Activated T-cell treated with anti-CD3 and anti-CD28 coated beads for 48 hours (primary cell): ENCODE results near the gene SRD5A2.
"Not testable (repeated sequence)": the region's sequence is repeated elsewhere in the genome, so short reads cannot be mapped to it uniquely, and the experiment has no call there.

Source experiments
- DNase-seq: peaks from one replicate; pipeline ENCODE4 v3.0.0-alpha.2; 2020; ENCODE audit warnings: low read depth

SRD5A2 gene

GRCh38 chr2:31533036-31533435 lies 47.7 kb downstream of the SRD5A2 start:
- no peak for DNase-seq

DNA sequence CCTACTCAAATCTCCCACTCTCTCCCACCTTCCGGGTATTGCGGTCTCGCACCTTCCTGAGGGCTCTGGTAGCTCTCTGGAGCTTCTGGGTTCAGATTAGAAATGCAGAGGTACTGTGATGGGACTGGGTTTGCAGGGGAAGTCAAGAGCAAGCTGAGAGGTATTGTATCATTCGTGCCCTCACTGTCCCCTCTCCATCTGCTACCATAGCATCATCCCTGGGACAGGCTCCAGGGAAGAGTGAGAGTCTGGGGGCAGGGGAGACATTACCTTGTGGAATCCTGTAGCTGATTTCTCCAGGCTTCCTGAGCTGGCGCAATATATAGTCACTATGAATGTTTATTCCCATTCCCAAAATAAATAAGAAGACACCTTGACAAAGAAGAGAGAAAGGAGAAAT lies 49.6 kb downstream of the SRD5A2 start:
- DNase-seq, result no peak

DNA sequence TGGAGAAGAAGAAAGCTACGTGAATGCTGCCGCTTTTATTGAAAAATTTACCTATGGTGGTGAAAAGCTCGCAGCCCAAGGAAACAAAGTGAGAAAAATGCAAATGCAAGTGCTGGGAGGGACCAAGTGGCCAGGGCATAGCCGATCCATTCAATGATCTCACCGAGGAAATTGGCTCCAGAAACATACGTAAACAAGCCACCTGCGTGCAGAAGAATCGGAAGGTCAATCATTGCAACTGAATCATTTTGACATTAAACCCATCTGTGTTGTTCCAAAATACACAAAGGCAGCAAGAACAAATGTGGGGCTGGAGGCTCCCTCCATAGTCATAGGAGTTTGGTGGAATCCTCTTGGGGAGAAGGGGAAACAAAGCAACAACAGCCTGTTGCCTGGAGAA lies 51.5 kb downstream of the SRD5A2 start:
- no peak for DNase-seq

DNA sequence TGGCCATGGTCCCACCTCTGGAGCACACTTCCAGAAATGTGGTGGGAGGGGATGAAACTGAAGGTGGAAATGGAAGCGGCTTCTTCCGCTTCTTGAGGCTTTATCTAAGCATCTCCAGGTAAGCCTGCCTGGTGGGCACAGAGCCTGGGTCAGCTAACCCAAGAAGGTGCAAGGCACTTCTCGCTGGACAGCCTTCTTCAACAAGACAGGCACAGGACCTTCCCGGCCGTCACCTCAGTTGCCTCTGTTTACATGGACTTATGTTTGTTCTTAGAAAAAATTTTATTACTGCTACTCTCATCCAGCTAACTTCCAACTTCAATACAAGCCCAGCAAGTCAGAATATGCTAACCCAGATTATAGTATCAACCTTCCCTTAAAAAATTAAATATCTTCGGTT lies 51.9 kb downstream of the SRD5A2 start:
- no peak for DNase-seq

DNA sequence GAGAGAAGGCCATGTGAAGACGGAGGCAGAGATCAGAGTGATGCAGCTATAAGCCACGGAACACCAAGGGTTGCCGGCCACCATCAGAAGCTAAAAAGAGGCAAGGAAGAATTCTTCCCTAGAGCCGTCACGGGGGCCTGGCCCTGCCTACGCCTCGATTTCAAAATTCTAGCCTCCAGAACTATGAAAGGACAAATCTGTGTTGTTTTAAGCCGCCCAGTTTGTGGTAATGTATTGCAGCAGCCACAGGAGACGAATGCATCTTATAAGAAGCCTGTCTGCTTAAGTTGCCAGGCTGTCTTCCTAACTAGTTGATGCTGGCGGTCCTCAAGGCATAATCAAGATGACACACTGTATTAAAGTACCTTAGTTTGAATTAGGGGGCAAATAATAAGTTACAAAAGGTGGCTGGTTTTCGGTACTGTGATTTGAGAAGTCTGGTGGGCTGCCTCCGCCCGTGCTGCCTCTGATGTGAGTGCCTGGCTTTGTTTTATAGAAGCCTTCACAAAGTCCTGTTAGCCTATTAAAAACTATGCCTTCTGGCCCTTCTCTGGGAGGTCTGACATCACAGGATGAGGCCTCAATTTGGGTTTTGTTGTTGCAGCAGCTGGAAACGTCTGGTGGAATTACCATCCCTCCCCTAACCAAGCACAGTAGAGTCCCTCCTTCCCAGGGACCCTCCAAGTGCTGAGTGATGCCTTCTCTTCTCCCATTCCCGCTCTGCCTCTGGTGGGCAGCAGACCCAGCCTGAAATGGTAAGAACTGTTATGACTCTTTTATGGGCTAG lies 53.6 kb downstream of the SRD5A2 start:
- DNase-seq, result no peak

DNA sequence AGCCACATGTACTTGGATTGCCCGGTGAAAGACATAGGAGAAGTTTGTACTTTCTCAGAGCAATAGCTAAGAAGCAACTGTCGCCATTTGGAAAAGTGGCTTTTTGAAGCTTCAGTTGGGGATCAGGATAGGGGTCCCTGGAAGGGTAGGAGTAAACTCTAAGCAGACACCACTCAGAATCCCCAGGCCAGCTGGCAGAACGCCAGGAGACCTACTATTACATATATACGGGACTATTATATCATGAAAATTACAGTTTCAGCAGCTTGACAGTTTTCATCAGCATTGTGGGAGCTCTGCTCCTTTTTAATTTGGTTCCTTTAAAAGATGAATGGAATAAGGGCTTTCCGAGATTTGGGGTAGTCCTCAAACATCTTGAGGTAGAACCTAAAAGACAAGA lies 54.9 kb downstream of the SRD5A2 start:
- no peak for DNase-seq

DNA sequence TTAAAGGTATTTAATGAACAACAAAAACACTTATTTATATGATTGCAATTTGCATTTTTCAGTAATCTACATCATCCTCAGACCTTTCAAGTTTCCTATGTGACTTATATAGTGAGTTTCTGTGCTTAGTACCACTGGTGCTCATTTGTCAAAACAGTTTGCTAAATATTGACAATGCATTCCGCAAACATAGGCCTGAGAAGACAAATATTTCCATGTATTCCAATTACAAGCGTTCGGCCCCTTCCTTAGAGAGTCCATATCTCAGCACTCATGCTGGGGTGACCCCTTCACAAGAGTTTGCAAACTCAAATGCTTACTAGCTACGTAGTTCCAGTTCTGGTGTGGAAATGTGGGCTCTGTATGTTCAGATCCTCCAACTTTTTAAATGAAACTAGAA lies 56.1 kb downstream of the SRD5A2 start:
- no peak for DNase-seq

- peak; percentile 14 for DNase-seq
Measured at GRCh38 chr2:31523871-31524492, 56.8 kb downstream of the SRD5A2 start.

DNA sequence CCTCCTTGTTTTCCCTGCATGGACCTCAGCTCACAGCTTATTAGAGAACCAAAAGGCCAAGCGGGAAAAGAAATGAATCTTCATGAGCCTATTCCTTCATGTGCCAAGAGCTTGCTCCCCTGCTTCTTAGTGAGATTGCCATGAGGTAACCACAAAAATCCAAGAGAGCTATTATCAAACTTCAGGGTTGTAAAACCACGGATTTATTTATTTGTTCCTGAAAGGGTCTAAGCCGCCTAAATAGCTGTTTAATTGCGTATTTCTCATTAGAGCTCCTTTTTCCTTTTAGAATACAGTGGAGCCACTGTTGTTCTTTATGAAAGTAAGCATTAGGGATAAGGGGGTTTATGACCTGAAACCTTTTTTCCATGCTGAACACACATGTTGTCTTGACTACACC lies 58.0 kb downstream of the SRD5A2 start:
- no peak for DNase-seq

DNA sequence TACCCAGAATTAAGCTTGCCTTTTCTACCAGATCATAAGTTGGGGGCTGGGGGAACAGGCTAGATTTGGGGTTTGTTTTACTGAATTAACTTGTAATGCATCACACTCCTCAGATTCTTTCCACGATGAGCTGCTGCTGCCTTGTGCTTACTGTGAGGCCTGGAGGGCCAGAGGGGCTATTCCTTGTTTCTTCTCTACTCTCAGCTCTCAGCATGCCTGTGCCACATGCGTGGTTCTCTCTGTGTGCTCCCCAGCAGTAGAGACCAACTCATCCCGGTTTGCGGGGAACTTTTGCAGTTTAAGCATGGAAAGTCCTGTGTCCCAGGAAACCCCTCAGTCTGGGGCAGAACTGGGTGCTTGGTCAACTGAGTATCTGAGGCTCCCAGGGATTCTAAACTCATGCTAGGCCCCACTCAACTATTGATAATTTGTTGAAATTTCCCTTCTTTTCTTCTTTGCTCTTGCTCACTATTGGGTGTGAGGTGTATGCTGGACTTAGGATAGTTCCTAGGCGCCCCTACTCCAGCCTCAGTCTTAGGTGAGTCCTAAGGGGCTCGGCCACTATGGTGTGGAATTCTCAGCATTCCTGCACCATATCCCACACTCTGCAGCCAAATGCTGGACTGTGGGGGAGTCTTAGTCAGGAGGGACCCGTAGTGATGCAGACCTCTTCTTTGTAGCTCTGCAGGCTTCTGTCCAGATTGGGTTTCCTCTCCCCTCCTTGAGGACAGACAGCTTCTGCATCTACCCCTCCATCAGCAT lies 63.1 kb downstream of the SRD5A2 start:
- no peak for DNase-seq

- DNase-seq, result no peak
Measured at GRCh38 chr2:31515586-31515985, 65.2 kb downstream of the SRD5A2 start.

- DNase-seq, result no peak
Measured at GRCh38 chr2:31513553-31513952, 67.2 kb downstream of the SRD5A2 start.

DNA sequence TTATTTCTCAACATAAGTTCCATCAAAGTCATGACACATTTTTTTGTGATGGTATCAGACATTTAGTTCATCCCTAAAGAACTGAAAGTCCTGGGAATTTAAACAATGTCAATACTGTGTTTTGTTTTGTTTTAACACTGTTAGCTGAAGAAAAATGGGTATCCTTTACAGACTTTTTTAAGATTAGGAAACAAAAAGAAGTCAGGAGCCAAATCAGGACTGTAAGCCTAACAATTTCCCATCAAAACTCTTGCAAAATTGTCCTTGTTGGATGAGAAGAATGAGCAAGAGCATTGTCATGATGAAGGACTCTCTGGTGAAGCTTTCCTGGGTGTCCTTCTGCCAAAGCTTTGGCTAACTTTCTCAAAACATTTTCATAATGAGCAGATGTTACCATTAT lies 69.4 kb downstream of the SRD5A2 start:
- no peak for DNase-seq

- DNase-seq, result no peak
Measured at GRCh38 chr2:31505111-31505510, 75.6 kb downstream of the SRD5A2 start.

GRCh38 chr2:31504311-31504710 lies 76.4 kb downstream of the SRD5A2 start:
- DNase-seq, result no peak

DNA sequence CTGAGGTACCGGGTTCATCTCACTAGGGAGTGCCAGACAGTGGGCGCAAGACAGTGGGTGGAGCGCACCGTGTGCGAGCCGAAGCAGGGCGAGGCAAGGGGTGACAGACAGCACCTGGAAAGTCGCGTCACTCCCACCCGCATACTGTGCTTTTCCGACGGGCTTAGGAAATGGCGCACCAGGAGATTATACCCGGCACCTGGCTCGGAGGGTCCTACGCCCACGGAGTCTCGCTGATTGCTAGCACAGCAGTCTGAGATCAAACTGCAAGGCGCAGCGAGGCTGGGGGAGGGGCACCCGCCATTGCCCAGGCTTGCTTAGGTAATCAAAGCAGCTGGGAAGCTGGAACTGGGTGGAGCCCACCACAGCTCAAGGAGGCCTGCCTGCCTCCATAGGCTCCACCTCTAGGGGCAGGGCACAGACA lies 84.3 kb downstream of the SRD5A2 start:
- DNase-seq, result not testable (repeated sequence)

DNA sequence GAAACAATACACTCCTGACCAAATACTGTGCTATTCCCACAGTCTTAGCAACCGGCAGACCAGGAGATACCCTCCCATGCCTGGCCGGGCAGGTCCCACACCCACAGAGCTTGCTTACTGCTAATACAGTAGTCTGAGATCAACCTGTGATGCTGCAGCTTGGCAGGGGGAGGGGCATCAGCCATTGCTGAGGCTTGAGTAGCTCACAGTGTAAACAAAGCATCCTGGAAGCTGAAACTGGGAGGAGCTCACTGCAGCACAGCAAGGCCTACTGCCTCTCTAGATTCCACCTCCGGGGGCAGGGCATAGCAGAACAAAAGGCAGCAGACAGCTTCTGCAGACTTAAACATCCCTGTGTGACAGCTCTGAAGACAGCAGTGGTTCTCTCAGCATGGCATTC lies 91.4 kb downstream of the SRD5A2 start:
- not testable (repeated sequence) for DNase-seq

GRCh38 chr2:31483246-31483645 lies 97.5 kb downstream of the SRD5A2 start:
- no peak for DNase-seq

DNA sequence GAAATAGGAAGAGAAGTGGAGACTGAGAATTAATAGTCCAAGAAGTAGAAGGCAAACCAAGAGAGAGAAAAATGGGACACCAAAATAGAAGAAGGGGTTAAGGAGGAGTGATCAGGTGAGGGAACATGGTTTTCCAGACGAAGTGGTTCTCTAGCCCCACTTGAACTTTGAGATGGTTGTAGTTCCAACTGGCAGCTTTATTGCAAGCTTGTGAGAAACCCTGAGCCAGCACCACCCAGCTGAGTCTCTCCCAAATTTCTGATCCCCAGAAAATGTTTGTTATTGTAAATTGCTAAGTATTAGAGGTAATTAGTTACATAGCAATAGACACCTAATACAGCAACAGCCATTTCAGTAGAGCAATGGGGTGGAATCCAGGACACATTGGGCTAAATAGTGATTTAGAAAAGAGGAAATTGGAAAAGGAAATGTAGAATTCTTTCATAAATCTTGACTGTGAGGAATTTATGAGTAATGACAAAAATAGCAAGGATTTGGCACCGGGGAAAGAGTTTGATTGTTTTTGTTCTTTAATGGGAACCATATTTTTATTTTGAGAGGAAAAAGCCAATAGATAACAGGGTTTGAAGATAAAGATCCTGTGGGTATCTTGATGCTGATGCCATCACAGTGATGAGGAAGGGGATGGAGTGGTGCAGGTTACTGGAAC lies 104.1 kb downstream of the SRD5A2 start:
- DNase-seq, result no peak

DNA sequence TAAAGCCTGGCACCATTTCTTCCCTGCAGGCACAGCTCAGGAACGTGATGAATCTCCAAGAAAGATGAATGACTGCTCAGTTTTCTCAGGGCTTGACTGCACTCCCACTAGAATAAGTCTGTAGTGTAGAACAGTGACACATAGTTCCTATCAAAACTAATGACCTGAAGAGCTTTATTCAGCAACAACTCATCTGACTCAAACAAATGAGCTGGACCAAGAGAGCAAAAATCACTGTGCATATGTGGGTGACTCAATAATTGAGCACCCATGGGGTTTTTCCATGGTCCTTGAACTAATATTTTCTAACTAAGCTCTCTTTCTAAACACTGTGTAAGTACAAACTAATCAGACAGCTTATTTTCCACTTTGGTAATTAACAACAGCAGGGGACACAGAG lies 105.0 kb downstream of the SRD5A2 start:
- no peak for DNase-seq

- DNase-seq, result no peak
Measured at GRCh38 chr2:31474296-31474695, 106.4 kb downstream of the SRD5A2 start.
